HCEC 1CT (cell line): ENCODE measurements around the gene KSR2.
"Not testable (repeated sequence)": the region's sequence is repeated elsewhere in the genome, so short reads cannot be mapped to it uniquely, and the experiment has no call there.

ENCODE experiments used
- DNase-seq: peaks from one replicate; pipeline ENCODE4 v3.0.0-alpha.2; 2017

The KSR2 gene

GRCh38 chr12:117968826-117969659 lies at the start of gene KSR2:
TSS of gene KSR2 (minus strand) at chr12:117968990. CDS start at chr12:117968255, 735 bp downstream.
- no peak for DNase-seq

- no peak for DNase-seq
Measured at GRCh38 chr12:118017926-118018325, 49.1 kb upstream of the KSR2 start.

- DNase-seq: peak; percentile 96
Measured at GRCh38 chr12:118016424-118017264, 47.9 kb upstream of the KSR2 start, which contains the start of gene RFC5. TSS of gene RFC5 (plus strand) at chr12:118016703. CDS start at chr12:118016828, 125 bp downstream.

- no peak for DNase-seq
Measured at GRCh38 chr12:118015944-118016343, 47.2 kb upstream of the KSR2 start.

GRCh38 chr12:118015306-118015705 lies 46.5 kb upstream of the KSR2 start:
- no peak for DNase-seq

- no peak for DNase-seq
Measured at GRCh38 chr12:118013283-118013682, 44.5 kb upstream of the KSR2 start.

- DNase-seq: no peak
Measured at GRCh38 chr12:118011961-118012360, 43.2 kb upstream of the KSR2 start.

- no peak for DNase-seq
Measured at GRCh38 chr12:118011377-118011776, 42.6 kb upstream of the KSR2 start.

- no peak for DNase-seq
Measured at GRCh38 chr12:118010903-118011302, 42.1 kb upstream of the KSR2 start.

- DNase-seq: not testable (repeated sequence)
Measured at GRCh38 chr12:117999806-118000205, 31.0 kb upstream of the KSR2 start.

GRCh38 chr12:117998719-117999118 lies 29.9 kb upstream of the KSR2 start:
- DNase-seq: no peak

- no peak for DNase-seq
Measured at GRCh38 chr12:117994551-117995438, 26.0 kb upstream of the KSR2 start.

GRCh38 chr12:117986705-117987469 lies 18.1 kb upstream of the KSR2 start:
- peak; percentile 82 for DNase-seq

GRCh38 chr12:117985182-117985581 lies 16.4 kb upstream of the KSR2 start:
- peak; percentile 5 for DNase-seq

GRCh38 chr12:117981267-117981666 lies 12.5 kb upstream of the KSR2 start:
- DNase-seq: no peak

GRCh38 chr12:117980616-117981015 lies 11.8 kb upstream of the KSR2 start:
- DNase-seq: peak; percentile 9

- no peak for DNase-seq
Measured at GRCh38 chr12:117977373-117977772, 8.6 kb upstream of the KSR2 start.

GRCh38 chr12:117975006-117975405 lies 6.2 kb upstream of the KSR2 start:
- no peak for DNase-seq

GRCh38 chr12:117972301-117972700 lies 3.5 kb upstream of the KSR2 start:
- no peak for DNase-seq

- no peak for DNase-seq
Measured at GRCh38 chr12:117970334-117970733, 1.5 kb upstream of the KSR2 start.

- no peak for DNase-seq
Measured at GRCh38 chr12:117968151-117968789, 520 bp downstream of the KSR2 start.
